Endothelial cell of umbilical vein (primary cell): ENCODE data around the gene WNT6. TPM values are rescaled to one million over a fixed set of nuclear protein-coding genes. Genes with fewer than 3 reads are reported as not detected.

Experiments used
- BruUV-seq: library from RNA; stranded (reverse); fragments of 400-500 nt; replicated peaks from 2 replicates; lab custom pipeline; 2021; lab: Mats Ljungman, UMichigan
- CTCF ChIA-PET: fragments of 300-600, 350-600 bp; sonication (Branson Sonifier 250); formaldehyde crosslinking; loops from one replicate; lab custom pipeline; 2021; ENCODE audit warnings: antibody characterized with exemption, inconsistent platforms; lab: Charles Lee
- POLR2A ChIA-PET: fragments of 300-600, 350-600 bp; sonication (Branson Sonifier 250); formaldehyde crosslinking; loops from one replicate; lab custom pipeline; 2021; ENCODE audit warnings: antibody characterized with exemption, inconsistent platforms; lab: Charles Lee
- DNase-seq: peaks from one replicate; pipeline ENCODE4 v3.0.0-alpha.2; 2011; ENCODE audit warnings: low read depth, low spot score
- FAIRE-seq: peaks from 2 replicates; lab custom pipeline; 2011; peaks lifted over from hg19 to GRCh38; lab: Jason Lieb, UNC
- H2AFZ ChIP-seq: 2 replicates; pipeline ENCODE4 v1.6.0; 2012; ENCODE audit warnings: low read depth, low read length, control low read depth, inconsistent platforms
- H3K27ac ChIP-seq: 2 replicates; pipeline ENCODE4 v1.5.1; 2011; ENCODE audit warnings: low read depth, mild to moderate bottlenecking, control low read depth, low read length, moderate library complexity; ENCODE audit not compliant: insufficient read depth
- H3K27me3 ChIP-seq, 2 experiments: 2 replicates each; pipeline versions ENCODE4 v1.6.0 to v1.6.1; 2011; ENCODE audit warnings: low read length in 2 of 2, mixed read lengths in 1 of 2; ENCODE audit not compliant: control insufficient read depth in 2 of 2, insufficient read depth in 2 of 2
- H3K36me3 ChIP-seq, 2 experiments: 2 replicates in 1 of 2; 3 replicates in 1 of 2; pipeline ENCODE4 v1.5.1; 2011; ENCODE audit warnings: low read length in 2 of 2, mild to moderate bottlenecking in 1 of 2, moderate library complexity in 1 of 2; ENCODE audit not compliant: control insufficient read depth in 2 of 2, insufficient read depth in 2 of 2; ENCODE audit errors: extremely low read depth in 1 of 2
- H3K4me1 ChIP-seq: 3 replicates; pipeline ENCODE4 v1.5.1; 2011; ENCODE audit warnings: mild to moderate bottlenecking, low read length; ENCODE audit not compliant: control insufficient read depth, insufficient read depth; ENCODE audit errors: extremely low read depth
- H3K4me2 ChIP-seq: 2 replicates; pipeline ENCODE4 v1.6.1; 2011; ENCODE audit warnings: low read length, control low read depth, mixed read lengths; ENCODE audit not compliant: insufficient read depth
- H3K4me3 ChIP-seq, 3 experiments: fragments of 200-600 bp in 1 of 3; sonication (generic), shearing (Covaris generic) in 1 of 3; replicated peaks in 1 of 3; 2 replicates each; pipeline ENCODE4 v1.5.1; 2011 to 2016; ENCODE audit warnings: control low read depth in 3 of 3, low read length in 3 of 3, mild to moderate bottlenecking in 2 of 3, inconsistent platforms in 1 of 3, low read depth in 1 of 3, moderate library complexity in 1 of 3; ENCODE audit not compliant: insufficient read depth in 1 of 3
- H3K79me2 ChIP-seq: 2 replicates; pipeline ENCODE4 v1.6.0; 2012; ENCODE audit warnings: low read length, inconsistent platforms; ENCODE audit not compliant: control insufficient read depth, insufficient read depth
- H3K9ac ChIP-seq: replicated peaks from 2 replicates; pipeline ENCODE3; 2011; ENCODE audit warnings: low read length, control low read depth; ENCODE audit not compliant: insufficient read depth; ENCODE audit errors: extremely low read depth
- H3K9me1 ChIP-seq: replicated peaks from 3 replicates; pipeline ENCODE4 v1.6.0; 2011; ENCODE audit warnings: mild to moderate bottlenecking, low read length; ENCODE audit not compliant: control insufficient read depth, insufficient read depth; ENCODE audit errors: extremely low read depth
- H3K9me3 ChIP-seq: replicated peaks from 2 replicates; pipeline ENCODE4 v1.5.1; 2012; ENCODE audit warnings: low read length, inconsistent platforms; ENCODE audit not compliant: control insufficient read depth, insufficient read depth
- H4K20me1 ChIP-seq: replicated peaks from 2 replicates; pipeline ENCODE3; 2011; ENCODE audit warnings: mild to moderate bottlenecking, low read length; ENCODE audit not compliant: control insufficient read depth, insufficient read depth; ENCODE audit errors: extremely low read depth
- EZH2 ChIP-seq: IDR thresholded peaks from 2 replicates; pipeline ENCODE4 v1.6.1; 2012; ENCODE audit warnings: borderline replicate concordance, low read depth, mild to moderate bottlenecking, moderate library complexity, low read length, inconsistent platforms; ENCODE audit not compliant: severe bottlenecking
- FOS ChIP-seq: IDR thresholded peaks from 2 replicates; pipeline ENCODE4 v1.6.1; 2011; ENCODE audit warnings: mild to moderate bottlenecking, low read length, moderate library complexity, borderline replicate concordance; ENCODE audit not compliant: insufficient read depth
- GATA2 ChIP-seq: IDR thresholded peaks from 2 replicates; pipeline ENCODE4 v1.7.0; 2011; ENCODE audit warnings: low read depth, mild to moderate bottlenecking, moderate library complexity, mixed read lengths, low read length; ENCODE audit not compliant: insufficient read length, insufficient read depth
- JUN ChIP-seq: IDR thresholded peaks from 2 replicates; pipeline ENCODE4 v1.6.1; 2011; ENCODE audit warnings: borderline replicate concordance, low read depth; ENCODE audit not compliant: insufficient read length, insufficient read depth
- MYC ChIP-seq: IDR thresholded peaks from one replicate; pipeline ENCODE4 v1.6.1; 2011; ENCODE audit warnings: mild to moderate bottlenecking, low read depth, low read length
- POLR2A ChIP-seq: IDR thresholded peaks from 2 replicates; pipeline ENCODE4 v1.6.1; 2012; ENCODE audit warnings: low read depth, mild to moderate bottlenecking, control low read depth, low read length
- POLR2AphosphoS5 ChIP-seq: IDR thresholded peaks from 2 replicates; pipeline ENCODE4 v1.6.1; 2012; ENCODE audit warnings: low read depth, mild to moderate bottlenecking, control low read depth, low read length, moderate library complexity; ENCODE audit not compliant: insufficient read depth
- dilution Hi-C: fragments of 300-500 bp; cut with MboI; formaldehyde crosslinking; loops from one replicate; pipeline ENCODE4 v1.15.0; 2019; ENCODE audit warnings: low sequenced_read_pairs; ENCODE audit not compliant: extremely low pct_ligation_motif_present
- intact Hi-C: fragments of 100-400 bp; cut with micrococcal nuclease; formaldehyde crosslinking; loops from one replicate; pipeline ENCODE4 v1.10.0; 2022
- microRNA-seq: library from miRNA; unstranded; fragments of <30 nt; microRNA quantifications from one replicate; pipeline ENCODE4 v1.2.0, GENCODE V29; 2021; ENCODE audit warnings: borderline number of aligned reads, borderline replicate concordance
- polyA plus RNA-seq, 4 experiments: library from polyadenylated mRNA; depleted of rRNA in 3 of 4; stranded (reverse) in 3 of 4; unstranded in 1 of 4; fragments of >200 nt; gene quantifications; 2 replicates each; pipeline versions ENCODE4 v1.2.1 to v1.2.3, GENCODE V29; 2011 to 2012; ENCODE audit warnings: missing spikeins in 1 of 4
- small RNA-seq: library from RNA; depleted of rRNA; stranded (forward); fragments of <200 nt; gene quantifications from one replicate; pipeline ENCODE3, GENCODE V24; 2012; ENCODE audit warnings: low replicate concordance, low read depth; ENCODE audit not compliant: insufficient read depth, insufficient read length
- total RNA-seq: library from RNA; stranded (reverse); gene quantifications from 2 replicates; pipeline ENCODE4 v1.2.3, GENCODE V29; 2021
- TF ChIP-seq, protein P1 (sequence below), 2 donors: IDR thresholded peaks; 1 replicate in 1 of 2; 2 replicates in 1 of 2; pipeline ENCODE4 v1.5.1; 2011; ENCODE audit warnings: low read length in 2 of 2, mild to moderate bottlenecking in 2 of 2, moderate library complexity in 2 of 2, control low read depth in 1 of 2, inconsistent platforms in 1 of 2, low read depth in 1 of 2; ENCODE audit not compliant: insufficient read depth in 1 of 2; ENCODE audit errors: extremely low read depth in 1 of 2
- TF ChIP-seq, protein P2 (sequence below): IDR thresholded peaks from 2 replicates; pipeline ENCODE4 v1.6.1; 2011; ENCODE audit not compliant: insufficient read depth, insufficient read length

Gene WNT6
- total and polyA plus RNA-seq, 2 donors (not counting 3 experiments of a cell fraction or from before 2014, with no cell fraction given), result not detected

- Histone ChIP-seq H3K36me3 (no peaks in the 10 kb centered on the region), H2AFZ (no peak overlapping the region), H3K27me3 (peaks cover 3 to 14% of the 10 kb centered on the region in 2 experiments), H3K4me1 (no peaks in the 10 kb centered on the region), H3K79me2 (no peaks in the 10 kb centered on the region), H3K9me1 (no peaks in the 10 kb centered on the region), H3K9me3 (no peaks in the 10 kb centered on the region), H3K4me3 (no peak overlapping the region), H3K4me2 (no peak overlapping the region), H3K27ac (no peak overlapping the region), H3K9ac (no peak overlapping the region), H4K20me1 (no peaks in the 10 kb centered on the region)
- FAIRE-seq (no peak), DNase-seq (no peak)
- BruUV-seq, result no TSS peak
- CTCF ChIA-PET, result no interaction called here
- intact Hi-C loops, result no loop called here
- POLR2A ChIA-PET, result no interaction called here
- no peak for TF ChIP-seq EZH2
- no peak for TF ChIP-seq POLR2A
- TF ChIP-seq FOS, result no peak
- TF ChIP-seq MYC, result no peak
- TF ChIP-seq, protein P1, sequence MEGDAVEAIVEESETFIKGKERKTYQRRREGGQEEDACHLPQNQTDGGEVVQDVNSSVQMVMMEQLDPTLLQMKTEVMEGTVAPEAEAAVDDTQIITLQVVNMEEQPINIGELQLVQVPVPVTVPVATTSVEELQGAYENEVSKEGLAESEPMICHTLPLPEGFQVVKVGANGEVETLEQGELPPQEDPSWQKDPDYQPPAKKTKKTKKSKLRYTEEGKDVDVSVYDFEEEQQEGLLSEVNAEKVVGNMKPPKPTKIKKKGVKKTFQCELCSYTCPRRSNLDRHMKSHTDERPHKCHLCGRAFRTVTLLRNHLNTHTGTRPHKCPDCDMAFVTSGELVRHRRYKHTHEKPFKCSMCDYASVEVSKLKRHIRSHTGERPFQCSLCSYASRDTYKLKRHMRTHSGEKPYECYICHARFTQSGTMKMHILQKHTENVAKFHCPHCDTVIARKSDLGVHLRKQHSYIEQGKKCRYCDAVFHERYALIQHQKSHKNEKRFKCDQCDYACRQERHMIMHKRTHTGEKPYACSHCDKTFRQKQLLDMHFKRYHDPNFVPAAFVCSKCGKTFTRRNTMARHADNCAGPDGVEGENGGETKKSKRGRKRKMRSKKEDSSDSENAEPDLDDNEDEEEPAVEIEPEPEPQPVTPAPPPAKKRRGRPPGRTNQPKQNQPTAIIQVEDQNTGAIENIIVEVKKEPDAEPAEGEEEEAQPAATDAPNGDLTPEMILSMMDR (IDR thresholded peaks at IDR 0.05; ENCODE audit: extremely low read depth in 1 of 2, insufficient read depth in 1 of 2, low read depth in 1 of 2, low read length in 2 of 2), result no peak
- TF ChIP-seq, protein P2, sequence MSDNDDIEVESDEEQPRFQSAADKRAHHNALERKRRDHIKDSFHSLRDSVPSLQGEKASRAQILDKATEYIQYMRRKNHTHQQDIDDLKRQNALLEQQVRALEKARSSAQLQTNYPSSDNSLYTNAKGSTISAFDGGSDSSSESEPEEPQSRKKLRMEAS, result no peak
- TF ChIP-seq JUN, result no peak
- no peak for TF ChIP-seq POLR2AphosphoS5
- TF ChIP-seq GATA2, result no peak
- dilution Hi-C loops, result no loop called here
Measured at GRCh38 chr2:218920504-218920903, 60.9 kb downstream of the WNT6 start.

Small RNA genes within 50 kb of the gene (microRNA-seq; reads per million reads assigned to microRNA genes)
- not detected for gene MIR9500

Small RNA genes within 50 kb of the gene (small RNA-seq; reads per million reads assigned to genes)
- not detected for gene RNU6-642P

Other genes starting within 250 kb of the WNT6 start
- gene ZNF142, start 200.2 kb upstream of the WNT6 start, total RNA-seq, result 31.4 and 34.5 TPM in 2 replicates
- 14.5 and 16.0 TPM in 2 replicates for gene ZNF142, start 200.2 kb upstream of the WNT6 start, polyA plus RNA-seq
- 43.0 and 57.4 TPM in 2 replicates for gene BCS1L, start 200.1 kb upstream of the WNT6 start, total RNA-seq
- gene BCS1L, start 200.1 kb upstream of the WNT6 start, polyA plus RNA-seq, result 70.3 and 82.1 TPM in 2 replicates
- 38.2 and 39.1 TPM in 2 replicates for gene RNF25, start 187.8 kb upstream of the WNT6 start, total RNA-seq
- 54.7 and 61.1 TPM in 2 replicates for gene RNF25, start 187.8 kb upstream of the WNT6 start, polyA plus RNA-seq
- 34.9 and 40.9 TPM in 2 replicates for gene STK36, start 187.7 kb upstream of the WNT6 start, total RNA-seq
- gene STK36, start 187.7 kb upstream of the WNT6 start, polyA plus RNA-seq, result 65.2 and 67.4 TPM in 2 replicates
- gene TTLL4, start 149.0 kb upstream of the WNT6 start, total RNA-seq, result 41.0 and 45.0 TPM in 2 replicates
- gene TTLL4, start 149.0 kb upstream of the WNT6 start, polyA plus RNA-seq, result 26.7 and 30.5 TPM in 2 replicates
- gene CYP27A1, start 77.7 kb upstream of the WNT6 start, total RNA-seq, result 12.6 and 15.1 TPM in 2 replicates
- 30.3 and 34.9 TPM in 2 replicates for gene CYP27A1, start 77.7 kb upstream of the WNT6 start, polyA plus RNA-seq
- gene PRKAG3, start 28.0 kb upstream of the WNT6 start, total RNA-seq, result not detected in 2 replicates
- not detected in 2 replicates for gene PRKAG3, start 28.0 kb upstream of the WNT6 start, polyA plus RNA-seq
- gene WNT10A, start 21.0 kb downstream of the WNT6 start, total RNA-seq, result not detected in 2 replicates
- not detected in 2 replicates for gene WNT10A, start 21.0 kb downstream of the WNT6 start, polyA plus RNA-seq
- gene CDK5R2, start 99.9 kb downstream of the WNT6 start, total RNA-seq, result not detected in 2 replicates
- gene CDK5R2, start 99.9 kb downstream of the WNT6 start, polyA plus RNA-seq, result 0.03 TPM in 1 of 2 replicates, not detected in the other
- gene FEV, start 125.4 kb downstream of the WNT6 start, total RNA-seq, result not detected in 2 replicates
- not detected in 2 replicates for gene FEV, start 125.4 kb downstream of the WNT6 start, polyA plus RNA-seq
- gene CRYBA2, start 133.6 kb downstream of the WNT6 start, total RNA-seq, result not detected in 2 replicates
- gene CRYBA2, start 133.6 kb downstream of the WNT6 start, polyA plus RNA-seq, result not detected in 2 replicates
- gene CFAP65, start 181.7 kb downstream of the WNT6 start, total RNA-seq, result not detected in 2 replicates
- gene CFAP65, start 181.7 kb downstream of the WNT6 start, polyA plus RNA-seq, result 0.03 TPM in 1 of 2 replicates, not detected in the other
- gene IHH, start 201.1 kb downstream of the WNT6 start, total RNA-seq, result 0.37 TPM in 1 of 2 replicates, not detected in the other
- 0.03 TPM in 1 of 2 replicates, not detected in the other for gene IHH, start 201.1 kb downstream of the WNT6 start, polyA plus RNA-seq